ENCODE data around the gene SERGEF.

Gene SERGEF

DNA sequence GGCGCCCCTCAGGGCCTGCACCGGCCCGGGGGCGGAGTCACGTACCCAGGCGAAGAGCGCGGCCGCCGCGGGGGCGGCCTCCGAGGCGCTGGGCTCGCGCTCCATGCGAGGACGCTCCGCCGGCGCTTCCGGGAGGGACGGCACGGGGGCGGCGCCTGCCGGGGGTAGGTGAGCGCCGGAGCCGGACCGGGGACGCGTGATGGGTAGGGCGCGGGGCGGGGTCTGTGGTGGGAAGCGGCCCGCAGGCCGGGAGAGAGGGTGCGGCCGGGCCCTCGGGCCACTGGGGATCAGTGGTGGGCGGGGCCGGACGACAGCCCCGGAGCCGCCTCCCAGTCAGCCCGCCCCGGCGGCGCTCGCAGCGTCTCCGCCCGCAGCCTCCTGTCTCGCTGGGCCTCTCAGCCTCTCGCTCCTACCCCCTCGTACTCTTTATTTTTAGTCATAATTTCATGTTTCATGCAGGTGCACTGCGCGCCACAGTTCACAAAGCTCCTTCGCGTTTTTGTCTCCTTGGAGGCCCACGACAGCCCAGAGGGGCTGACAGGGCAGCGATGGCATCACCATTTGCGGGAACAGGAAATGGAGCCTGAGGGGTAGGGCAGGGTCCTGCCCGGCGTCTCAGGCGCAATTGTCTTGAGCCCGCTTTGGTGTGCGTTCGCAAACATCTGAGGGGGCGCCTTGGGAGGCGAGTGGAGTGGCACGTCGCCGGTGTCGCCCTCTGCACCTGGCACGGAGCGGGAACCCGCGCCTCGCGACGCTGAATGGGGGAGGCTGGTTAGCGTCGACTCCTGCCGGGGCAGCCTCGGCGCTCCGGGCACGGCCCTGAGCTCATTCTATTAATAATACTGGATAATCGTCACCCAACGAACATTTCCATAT is at the start of gene SERGEF:
Gene SERGEF (minus strand): TSS at position 142 of the 876 bp plus-strand sequence. CDS start 37 bp downstream, at position 105.
- DNase-seq (ENCODE audit: low spot score), result peak; percentile 91

DNA sequence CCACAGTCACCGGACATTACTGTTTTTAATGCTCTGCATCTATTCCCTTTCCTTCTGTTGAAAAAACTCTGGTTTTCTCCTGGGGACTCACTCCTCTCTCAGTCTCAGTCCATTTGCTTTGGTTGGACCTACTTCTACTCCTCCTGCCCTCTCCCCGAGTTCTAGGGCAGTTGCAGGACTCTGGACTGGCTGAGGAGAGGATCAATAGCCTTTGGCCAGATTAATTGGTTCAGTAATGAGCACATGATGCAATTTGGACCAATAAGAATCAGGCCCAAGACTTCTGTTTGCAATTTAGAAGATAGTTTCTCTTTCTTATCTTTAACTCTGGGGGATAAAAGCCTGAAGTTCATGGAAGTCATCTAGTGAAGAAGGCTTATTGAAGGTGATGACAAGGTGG is 48.5 kb upstream of the SERGEF start:
- no peak for DNase-seq (ENCODE audit: low spot score)

DNA sequence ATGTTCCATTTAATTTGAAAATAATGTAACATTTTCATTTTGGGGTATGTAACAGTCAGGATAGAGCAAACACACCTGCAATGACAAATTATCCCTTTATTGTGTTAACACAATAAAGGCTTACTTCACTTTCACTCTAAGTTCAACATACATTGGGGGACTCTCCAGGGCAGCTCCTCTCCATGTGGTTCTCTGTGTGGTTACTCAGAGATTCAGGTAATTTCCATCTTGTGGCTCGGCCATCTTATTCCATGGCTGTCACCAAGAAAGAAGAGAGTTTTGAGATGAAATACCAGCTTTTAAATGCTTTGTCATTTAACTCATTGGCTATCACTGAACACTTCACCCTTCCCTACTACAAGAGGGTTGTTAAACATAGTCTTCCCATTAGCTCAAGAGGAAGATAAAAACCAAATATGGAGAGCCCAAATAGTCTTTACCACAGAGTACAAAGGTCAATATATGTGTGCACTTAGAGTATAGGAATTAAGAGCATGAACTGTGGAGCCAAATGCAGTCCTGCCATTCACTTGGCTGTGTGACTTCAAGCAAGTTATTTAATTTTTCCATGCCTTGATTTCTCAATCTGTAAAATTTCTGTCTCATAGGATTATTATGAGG is 43.8 kb upstream of the SERGEF start:
- no peak for DNase-seq (ENCODE audit: low spot score)

DNA sequence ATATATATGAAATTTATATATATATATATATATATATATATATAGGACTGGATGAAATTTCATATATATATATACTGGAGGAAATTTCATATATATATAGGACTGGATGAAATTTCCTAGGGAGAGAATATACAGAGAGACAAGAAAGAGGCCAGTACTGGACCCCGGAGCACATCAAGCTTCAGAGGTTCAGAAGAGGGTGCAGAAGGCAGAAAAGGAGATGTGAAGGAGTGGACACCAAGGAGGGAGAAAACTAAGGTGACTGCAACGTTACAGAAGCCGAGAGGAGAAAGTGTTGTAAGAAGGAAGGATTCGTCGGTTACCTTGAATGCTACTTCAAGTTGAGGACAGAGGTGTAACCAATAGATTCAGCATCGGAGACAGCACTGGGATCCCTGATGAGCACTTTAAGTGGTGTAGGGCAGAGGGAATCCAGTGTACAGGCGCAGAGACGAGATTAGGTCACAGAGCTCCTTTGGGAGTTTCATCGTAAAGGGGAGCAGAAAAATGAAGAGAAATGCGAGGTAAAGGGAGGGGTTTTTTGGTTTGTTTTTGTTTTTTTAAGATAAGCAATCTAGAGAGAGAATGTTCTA is 41.8 kb upstream of the SERGEF start:
- DNase-seq (ENCODE audit: low spot score), result no peak

DNA sequence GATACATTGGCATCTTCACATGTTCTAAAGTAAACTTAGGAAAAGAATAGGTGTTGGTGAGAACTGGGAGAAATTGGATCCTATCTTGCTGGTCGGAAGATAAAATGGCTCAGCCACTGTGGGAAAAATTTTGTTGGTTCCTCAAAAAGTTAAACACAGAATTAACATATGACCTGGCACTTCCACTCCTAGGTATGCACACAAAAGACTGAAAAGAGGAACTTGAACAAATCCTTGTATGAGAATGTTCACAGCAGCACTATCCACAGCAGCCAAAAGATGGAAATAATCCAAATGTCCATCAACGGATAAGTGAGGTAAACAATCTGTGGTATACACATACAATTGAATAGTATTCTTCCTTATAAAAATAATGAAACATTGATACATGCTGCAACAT is 38.0 kb upstream of the SERGEF start:
- DNase-seq (ENCODE audit: low spot score), result no peak

DNA sequence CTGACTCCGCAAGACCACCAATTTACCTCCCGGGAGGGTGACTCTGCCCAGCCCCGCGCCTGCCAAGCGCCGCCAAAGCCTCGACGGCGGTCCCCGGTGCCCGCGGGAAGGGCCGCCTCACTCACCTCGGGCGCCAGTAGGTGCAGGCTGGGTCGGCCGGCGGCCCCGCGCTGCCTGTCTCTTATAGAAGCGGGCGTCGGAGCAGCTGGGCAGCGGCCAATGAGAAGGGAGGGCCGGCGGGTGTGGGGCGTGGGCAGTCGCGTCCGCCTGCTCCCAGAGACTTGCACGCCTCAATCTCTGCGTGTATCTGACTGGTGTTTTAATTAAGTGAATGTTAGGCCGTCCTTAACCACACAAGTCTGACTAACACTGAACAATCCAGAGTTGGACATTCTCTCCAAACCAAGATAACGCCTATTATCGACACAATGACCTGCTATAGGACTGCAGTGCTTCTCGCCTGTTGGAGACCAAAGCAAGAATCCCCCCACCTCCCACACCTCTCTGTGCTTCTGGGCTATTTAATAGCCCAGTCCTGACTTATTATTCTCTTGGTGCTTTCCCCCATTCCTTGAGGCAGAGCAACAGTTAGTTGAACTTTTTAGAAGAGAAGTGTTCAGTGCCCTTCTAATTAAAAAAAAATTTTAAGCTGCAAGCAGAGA is 33.4 kb upstream of the SERGEF start, which contains the start of gene TPH1:
Gene TPH1 (minus strand): TSS at position 154 of the 662 bp plus-strand sequence. CDS start 5,507 bp downstream, outside the sequence.
- DNase-seq (ENCODE audit: low spot score), result no peak

DNA sequence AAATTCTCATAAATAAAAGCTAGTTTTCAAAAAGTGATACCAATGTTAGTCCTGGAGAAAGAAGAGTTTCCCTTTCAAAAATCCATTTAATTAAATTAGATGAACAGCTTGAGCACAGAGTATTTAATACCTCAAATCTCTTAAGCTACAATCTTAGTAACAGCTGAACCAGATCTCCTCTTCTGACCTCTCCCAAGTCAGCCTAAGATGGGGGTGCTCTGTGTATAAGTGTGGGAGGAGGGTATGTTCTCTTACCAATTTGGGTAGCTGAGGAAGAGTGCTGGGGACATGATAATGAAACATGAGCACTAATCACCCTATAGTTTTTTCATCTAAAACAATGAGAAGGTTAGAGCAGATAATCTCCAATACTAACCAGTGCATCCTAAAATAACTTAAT is 23.6 kb upstream of the SERGEF start:
- no peak for DNase-seq (ENCODE audit: low spot score)

DNA sequence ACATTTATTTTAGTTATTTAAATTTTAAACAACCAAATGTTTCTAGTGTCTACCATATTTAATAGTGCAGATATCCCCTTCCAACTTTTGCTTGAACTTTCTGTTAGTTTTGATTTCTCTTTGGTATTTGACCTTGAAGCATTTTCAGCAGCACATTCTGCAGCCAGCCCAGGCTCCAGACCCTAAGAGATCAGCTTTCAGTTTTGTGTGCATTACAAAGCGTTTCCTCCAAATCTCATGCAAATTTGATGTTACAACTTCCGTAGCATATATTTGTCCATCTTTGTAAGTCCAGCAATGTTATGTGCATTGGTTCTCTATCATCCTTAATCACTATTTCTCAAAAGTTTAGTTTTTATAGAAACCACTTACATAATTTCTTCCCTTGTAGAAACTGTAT is 14.6 kb upstream of the SERGEF start:
- no peak for DNase-seq (ENCODE audit: low spot score)

DNA sequence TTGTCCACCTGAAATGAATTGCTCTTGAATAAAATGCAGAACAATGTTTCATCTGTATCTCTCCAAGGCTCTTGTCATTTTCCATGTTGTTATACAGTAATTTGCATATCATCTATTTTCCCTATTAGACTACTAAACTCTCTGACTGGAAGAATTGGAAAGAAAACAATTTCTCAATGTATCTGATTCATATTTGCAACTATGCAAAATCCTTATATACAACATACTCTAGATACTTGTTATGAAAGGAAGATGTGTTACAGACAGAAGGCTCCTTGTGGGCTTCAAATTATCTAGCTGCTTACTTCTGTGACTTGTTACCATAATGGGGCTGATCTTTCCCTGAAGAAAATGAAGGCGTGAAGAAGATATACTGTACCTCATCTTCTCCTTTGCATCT is 9.6 kb upstream of the SERGEF start:
- DNase-seq (ENCODE audit: low spot score), result no peak

DNA sequence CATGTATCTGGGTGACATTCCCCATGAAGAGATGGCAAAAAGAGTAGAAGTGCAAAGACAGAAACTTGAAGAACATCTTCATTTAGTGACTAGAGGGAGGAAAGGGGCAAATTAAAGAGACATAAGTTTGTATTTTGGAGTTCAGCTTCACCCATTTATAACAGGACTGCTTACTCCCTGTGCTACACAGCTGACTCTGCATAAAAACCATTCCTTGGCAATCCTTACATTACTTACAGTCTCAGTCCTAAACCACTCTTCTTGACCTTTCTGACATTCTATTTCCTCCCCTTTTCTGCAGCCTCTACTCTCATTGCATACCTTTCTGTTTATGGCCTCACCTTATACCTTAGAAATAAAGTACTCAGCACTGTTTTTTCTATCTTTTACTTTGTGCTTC is 6.8 kb upstream of the SERGEF start:
- DNase-seq (ENCODE audit: low spot score), result no peak

DNA sequence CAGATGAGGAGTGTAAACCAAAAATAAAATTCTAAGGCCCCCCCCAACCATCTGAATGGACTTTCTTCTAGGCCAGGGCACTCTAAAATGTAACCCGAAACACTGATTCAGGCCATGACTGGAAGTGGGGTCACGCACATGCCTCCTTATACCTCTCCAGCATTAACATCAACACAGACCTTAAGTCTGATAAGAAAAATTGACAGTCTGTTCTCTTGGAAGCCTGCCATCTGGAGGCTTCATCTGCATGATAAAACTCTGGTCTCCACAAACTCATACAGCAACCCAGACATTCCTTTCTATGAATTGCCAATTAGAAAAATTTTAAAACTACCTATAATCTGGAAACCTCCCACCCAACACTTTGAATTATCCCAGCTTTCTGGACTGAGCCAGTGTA is 3.9 kb upstream of the SERGEF start:
- DNase-seq (ENCODE audit: low spot score), result no peak

DNA sequence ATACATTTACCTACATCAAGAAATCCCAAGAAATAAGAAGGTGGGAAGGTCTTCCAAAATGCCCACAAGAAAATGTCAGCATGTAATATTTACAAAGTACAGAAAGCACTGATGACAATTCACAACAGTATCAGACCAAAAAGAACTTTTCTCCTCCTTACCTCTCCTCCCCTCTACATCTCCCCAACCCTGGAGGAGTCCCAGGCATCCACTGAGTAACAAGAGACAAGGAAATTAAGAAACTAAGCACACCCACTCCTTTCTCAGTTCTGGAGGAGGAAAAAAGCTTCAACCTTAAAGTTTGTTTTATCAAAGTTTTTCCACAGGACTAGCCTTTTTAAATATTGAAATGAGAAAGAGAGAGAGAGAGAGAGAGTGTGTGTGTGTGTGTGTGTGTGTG is 2.0 kb upstream of the SERGEF start:
- DNase-seq (ENCODE audit: low spot score), result no peak

DNA sequence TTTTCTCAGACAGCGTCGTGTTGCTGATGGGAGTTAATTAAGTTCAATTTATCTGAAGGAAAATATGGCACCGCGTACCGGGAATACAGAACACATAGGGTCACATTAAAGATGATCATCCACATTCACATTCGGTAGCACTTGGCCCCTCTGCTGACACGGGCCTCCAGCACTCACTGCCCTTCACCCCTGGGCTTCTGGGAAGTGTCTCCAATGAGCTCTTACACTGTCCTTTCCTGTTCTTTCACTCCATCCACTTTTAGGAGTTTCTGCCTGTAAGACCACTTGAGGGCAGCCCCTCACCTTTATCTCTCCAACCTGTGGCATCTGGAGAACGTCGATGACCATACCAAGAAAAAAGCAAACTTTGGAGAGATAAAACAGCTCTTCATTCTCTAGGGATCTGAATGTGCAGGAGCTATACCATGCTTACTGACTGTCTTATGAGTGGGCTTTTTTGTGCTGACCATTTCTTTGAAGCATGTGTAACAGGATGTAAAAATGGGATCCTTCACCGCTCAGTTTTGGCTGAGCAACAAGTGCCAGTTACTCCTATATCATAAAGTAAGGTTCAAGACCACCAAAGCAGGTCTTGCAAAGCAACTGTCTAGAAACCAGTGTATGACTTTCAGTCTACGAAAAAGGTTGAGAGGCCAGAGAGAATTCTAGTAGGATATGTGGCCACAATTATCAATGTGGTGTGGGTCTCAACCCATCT is 1.1 kb upstream of the SERGEF start:
- peak; percentile 24 for DNase-seq (ENCODE audit: low spot score)

DNA sequence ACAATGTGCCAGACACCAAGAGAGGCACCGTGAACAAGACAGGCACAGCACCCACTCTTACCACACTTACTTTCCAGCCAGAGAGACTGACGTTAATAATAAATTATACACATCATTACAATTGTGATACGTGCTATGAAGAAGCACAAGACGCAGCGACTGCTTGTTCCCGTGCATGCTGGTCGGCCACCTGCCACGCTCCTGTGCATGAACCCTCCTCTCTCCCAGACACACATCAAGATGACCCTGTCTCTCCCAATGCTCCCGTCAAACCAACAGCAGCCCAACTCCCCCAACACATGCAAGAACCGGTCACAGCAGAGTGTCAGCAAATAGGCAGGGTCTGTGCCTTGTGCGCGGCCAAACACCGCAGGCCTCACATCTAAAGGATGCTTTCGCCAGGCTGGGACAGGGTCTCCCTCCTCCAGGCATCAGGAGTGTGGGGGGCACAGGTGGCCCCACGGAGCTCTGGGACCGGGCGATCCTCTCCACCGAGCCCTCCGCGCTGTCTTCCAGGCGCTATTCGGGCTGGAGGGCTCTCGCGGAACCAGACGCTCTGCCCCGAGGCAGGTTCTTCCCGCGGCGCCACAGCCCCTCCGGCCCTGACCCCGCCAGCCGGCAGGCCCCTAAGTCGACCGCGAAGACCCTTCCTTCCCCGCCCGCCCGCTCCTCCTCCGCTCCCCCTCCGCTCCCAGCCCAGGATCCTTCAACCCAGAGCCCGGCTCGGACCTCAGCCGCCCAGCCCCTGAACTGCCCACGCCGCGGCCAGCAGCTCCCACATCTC is 533 bp downstream of the SERGEF start:
- DNase-seq (ENCODE audit: low spot score), result peak; percentile 52

DNA sequence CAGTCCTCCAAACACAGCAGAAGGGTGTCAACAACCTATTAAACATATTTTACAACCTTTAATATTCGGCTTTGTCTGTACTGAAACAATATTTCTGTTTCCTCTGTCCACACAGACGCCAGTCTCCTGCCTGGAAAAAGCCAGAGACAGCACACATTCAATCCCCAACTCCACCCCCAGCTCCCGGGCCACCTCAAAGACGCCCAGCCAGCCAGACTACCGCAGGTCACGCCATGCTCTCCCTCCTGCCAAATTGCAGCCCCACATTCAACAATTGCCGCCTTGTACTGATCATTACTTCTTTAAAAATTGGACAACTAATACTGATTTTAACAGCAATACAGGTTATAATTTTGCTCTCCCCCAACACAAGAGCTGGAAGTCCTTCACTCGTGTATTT is 1.2 kb downstream of the SERGEF start:
- no peak for DNase-seq (ENCODE audit: low spot score)

DNA sequence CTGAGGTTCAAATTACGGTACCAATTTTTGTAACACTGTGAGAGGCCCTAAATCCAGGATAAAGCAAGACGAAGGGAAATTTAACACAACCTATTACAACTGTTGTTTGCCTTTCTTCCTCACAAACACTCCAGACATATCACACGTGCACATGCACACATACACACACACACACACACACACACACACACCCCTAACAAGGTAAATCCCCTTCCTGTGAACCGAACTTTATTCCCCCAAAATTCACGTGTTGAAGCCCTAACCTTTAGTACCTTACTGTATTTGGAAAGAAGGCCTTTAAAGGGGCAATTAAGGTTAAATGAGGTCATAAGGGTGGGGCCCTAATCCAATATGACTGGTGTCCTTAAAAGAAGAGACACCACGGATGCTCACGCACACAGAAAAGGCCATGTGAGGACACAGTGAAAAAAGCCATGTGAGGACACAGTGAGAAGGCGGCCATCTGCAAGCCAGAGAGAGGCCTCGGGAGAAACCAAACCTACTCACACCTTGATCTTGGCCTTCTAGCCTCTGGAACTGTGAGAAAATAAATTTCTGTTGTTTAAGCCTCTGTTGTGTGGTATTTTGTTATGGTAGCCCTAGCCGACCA is 1.8 kb downstream of the SERGEF start:
- no peak for DNase-seq (ENCODE audit: low spot score)

DNA sequence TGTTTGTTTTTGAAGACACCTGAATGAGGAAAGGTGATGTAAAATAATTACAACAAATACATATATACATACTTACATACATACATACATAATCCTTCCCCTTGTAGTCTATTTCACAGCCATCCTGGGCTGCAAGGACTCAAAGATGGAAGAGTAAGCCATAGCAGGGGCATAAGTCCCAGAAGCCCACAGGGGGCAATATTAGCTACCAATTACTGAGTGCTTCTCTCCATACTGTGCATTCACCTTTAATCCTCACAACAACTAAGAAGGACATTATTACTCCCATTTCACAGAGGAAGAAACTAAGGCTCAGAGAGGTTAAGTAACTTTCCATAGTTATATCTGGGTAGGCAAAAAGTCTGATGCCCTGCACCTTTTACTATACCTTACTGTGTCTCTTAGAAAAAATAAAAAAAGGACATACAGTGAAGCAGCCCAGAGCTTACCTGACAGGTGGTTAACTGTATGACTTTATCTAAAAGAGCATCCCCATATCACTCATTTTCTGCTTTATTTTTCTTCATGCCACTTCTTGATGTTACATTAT is 2.7 kb downstream of the SERGEF start:
- DNase-seq (ENCODE audit: low spot score), result no peak

DNA sequence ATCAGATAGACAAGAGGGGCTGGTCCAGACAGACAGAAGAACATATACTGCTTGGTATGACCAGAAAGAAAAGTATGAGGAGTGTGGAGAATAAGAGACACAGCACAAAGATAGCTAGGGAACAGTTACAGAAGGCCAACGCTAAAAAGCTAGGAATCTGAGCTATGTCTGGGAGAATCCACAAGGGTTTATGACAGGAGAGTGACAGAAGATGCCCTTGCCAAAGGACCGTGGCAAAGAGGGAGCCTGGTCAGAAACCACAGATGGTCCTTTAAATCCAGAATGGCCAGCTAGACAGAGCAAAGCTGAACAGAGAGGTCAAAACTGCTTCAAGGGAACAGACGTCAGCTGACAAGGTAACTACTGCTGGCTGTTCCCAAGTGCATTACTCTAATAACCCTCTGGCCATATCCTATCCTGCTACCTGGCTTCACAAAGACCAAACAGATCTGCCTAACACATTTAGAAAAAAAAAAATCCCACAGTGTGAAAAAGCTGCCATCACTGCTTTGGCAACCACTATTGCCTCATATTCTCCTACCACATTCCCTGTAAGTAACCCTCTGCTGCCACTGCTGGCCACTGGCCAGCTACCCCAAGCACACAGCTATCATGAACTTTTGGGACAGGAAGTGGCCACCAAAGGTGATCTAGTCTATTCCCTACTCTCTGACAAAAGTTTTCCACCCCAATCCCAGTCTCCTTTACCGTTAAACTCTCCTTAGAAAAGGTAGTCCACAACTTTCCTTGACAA is 7.3 kb downstream of the SERGEF start:
- no peak for DNase-seq (ENCODE audit: low spot score)

DNA sequence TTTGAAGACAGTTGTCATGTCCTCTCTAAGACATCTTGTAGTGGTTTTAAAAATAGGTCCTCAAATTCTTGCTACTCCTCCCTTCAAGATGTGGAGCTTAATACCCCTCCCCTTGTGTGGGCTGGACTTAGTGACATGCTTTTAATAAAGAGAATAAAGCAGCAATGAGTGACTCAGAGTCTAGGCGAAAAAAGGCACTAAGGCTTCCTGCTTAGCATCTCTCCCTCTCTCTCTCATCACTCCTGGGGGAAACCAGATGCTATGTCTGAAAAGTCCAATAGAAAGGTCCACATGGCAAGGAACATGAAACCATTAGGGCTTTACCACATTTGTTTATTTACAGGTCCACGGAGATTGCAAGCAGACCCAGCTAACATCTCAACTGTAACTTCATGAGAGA is 11.7 kb downstream of the SERGEF start:
- DNase-seq (ENCODE audit: low spot score), result no peak

DNA sequence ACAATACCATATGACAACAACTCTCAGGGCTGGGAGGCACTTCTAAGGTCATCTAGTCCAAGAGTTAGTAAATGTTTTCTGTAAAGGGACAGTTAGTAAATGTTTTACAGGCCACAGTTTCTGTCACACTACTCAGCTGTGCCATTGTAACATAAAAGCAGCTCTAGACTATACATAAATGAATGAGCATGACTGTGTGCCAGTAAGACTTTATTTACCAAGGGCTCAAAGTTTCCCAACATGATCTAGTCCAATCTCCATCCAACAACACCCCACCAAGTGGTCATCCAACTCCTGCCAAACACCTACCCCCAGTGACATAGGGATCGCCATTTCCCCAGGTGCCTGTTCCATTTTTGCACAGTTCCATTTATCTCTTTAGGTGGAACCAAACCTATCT is 12.1 kb downstream of the SERGEF start:
- DNase-seq (ENCODE audit: low spot score), result no peak
